ENCODE results near the gene C1orf159. TPM values are rescaled to one million over a fixed set of nuclear protein-coding genes. Genes with fewer than 3 reads are reported as not detected.

Gene C1orf159
- total RNA-seq, 3 donors from 2014 or later: 22.3 to 27.6 (median 26.8) TPM

- Mint-ChIP-seq H3K36me3 (ENCODE audit: insufficient read depth) (no peaks in the 10 kb centered on the region), H3K4me3 (no peak overlapping the region), H3K9me3 (no peaks in the 10 kb centered on the region), H3K27me3 (ENCODE audit: low read depth) (no peaks in the 10 kb centered on the region), H3K4me1 (ENCODE audit: low read depth) (peaks cover under 1% of the 10 kb centered on the region)
- no peak for ATAC-seq
- no peak for DNase-seq
Measured at GRCh38 chr1:1132042-1132950, 16.4 kb upstream of the C1orf159 start.

DNA sequence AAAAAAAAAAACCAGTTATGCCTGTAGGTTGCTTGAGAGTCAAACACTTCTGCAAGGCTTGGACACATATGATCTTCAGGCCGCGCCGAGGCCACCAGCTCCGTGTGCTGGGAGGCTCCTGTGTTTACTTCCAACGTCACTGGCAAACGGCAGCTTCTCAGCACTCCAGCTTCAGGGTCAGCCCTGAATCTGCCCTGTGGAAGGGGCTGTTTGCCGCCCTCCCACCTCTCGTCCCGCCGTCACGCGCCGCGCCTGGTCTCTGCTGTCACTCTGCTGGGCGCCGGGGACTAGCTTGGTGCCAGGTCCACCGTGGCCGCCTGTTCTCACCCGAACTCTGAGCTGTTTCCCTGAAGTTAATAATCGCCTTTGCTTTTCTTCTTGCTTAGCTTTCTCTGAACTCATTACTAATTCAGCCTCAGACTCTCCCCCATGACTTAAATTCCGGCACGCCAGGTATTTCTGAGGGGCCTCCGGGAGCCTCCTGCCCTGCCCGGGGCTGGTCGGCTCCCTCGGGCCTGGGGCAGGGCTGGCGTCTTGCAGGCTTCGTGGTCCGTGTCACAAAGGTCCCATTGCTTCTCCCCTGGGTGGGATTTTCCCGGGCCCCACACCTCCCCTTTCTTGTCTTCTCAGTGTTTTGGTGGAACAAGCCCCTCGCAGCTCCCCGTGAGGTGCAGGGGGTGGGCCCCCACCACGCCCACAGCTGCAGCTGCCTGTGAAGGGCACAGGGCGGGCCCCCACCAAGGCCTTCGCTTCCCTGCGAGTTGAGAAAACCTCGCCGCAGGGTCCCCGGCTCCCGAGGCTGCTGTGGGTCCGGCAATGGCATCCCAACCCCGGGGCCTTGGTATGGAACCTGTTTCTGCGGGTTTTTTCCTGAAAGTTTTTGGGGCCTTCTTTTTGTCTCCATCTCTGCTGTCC lies 14.6 kb upstream of the C1orf159 start:
- no peaks in the 10 kb centered on the region for H3K9me3 Mint-ChIP-seq
- H3K4me3 Mint-ChIP-seq: no peak overlapping the region
- no peaks in the 10 kb centered on the region for H3K4me1 Mint-ChIP-seq (ENCODE audit: low read depth)
- ATAC-seq (no peak), DNase-seq (no peak)
- no peaks in the 10 kb centered on the region for H3K36me3 Mint-ChIP-seq (ENCODE audit: insufficient read depth)
- no peaks in the 10 kb centered on the region for H3K27me3 Mint-ChIP-seq (ENCODE audit: low read depth)

GRCh38 chr1:1129381-1129821 lies 13.5 kb upstream of the C1orf159 start:
- Mint-ChIP-seq H3K27me3 (ENCODE audit: low read depth) (no peaks in the 10 kb centered on the region), H3K4me3 (no peak overlapping the region), H3K9me3 (no peaks in the 10 kb centered on the region), H3K36me3 (ENCODE audit: insufficient read depth) (no peaks in the 10 kb centered on the region), H3K4me1 (ENCODE audit: low read depth) (no peaks in the 10 kb centered on the region)
- DNase-seq: no peak
- ATAC-seq: no peak

DNA sequence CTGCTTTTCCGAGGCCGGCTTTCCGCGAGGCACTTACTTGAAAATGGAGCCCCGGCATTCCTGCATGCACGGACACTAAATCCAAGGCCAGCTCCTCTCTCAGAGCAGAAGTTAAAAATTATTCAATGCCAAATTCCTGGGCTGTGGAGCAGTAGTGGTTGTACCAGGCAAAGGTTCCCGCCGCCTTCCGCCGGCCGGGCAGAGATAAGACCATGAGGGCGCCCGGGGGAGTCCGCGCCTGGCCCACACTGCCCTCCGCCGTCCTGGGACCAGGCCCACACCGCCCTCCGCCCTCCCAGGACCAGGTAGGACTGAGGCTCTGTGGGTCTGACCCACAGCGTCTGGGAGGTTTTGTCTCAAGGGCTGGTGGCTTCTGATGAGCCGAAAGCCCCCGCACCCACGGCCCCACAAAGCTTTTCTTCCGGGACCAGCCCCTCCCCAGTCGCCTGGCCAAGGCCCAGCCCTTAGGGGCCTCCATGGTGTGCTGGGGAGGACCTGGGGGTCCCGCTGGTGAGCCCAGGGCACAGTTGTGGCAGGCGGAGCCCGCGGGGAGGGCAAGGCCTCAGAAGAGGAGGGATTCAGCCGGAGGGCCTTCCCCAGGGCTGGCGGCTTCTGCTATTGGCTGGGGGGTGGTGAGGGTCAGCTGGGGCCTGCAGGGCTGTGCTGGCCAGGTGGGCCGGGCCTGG lies 12.7 kb upstream of the C1orf159 start:
- Mint-ChIP-seq H3K9me3 (no peaks in the 10 kb centered on the region), H3K36me3 (ENCODE audit: insufficient read depth) (no peaks in the 10 kb centered on the region), H3K4me1 (ENCODE audit: low read depth) (peaks cover 3% of the 10 kb centered on the region), H3K4me3 (no peak overlapping the region), H3K27me3 (ENCODE audit: low read depth) (no peaks in the 10 kb centered on the region)
- no peak for DNase-seq
- no peak for ATAC-seq

DNA sequence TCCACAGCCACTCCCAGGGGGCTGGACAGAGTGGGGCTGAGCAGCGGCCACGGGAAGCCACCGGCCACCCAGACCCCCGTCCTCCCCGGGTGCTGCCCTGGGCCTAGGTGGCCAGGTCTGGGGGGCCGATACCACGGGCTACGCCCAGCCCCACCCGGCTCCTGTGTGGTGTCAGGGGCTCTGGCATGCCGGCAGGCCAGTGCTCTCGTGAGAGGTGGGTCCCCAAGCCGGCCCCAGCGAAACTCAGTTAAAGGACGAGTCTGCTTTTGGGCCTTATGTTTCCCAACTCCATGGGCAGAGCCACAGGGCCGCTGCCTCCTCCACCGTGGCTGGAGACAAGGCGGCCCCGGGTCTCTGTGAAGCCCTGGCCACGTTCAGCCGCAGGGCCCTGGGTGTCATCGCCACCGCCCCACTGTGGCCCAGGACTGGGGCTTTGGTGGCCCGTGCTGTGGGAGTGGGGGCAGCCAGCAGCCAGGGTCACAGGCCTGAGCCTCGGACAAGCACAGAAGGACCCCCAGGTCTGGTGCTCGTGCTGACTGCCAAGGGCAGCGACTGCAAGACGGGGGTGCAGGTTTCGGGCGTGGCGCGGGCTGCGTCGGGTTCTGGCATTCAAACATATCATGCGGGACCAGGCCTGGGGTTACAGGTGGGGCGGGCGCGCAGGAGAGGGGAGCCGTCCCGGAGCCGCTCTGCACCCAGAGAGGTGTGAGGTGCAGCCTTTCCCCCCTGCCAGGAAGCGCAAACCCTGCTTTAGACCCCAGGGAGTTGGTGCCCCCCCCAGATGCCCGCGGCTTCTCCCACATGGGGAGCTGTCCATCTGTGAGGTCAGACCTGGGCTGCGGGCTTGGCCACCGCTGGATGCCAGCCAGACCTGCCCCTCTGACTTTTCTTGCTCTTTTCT lies 11.9 kb upstream of the C1orf159 start:
- no peak overlapping the region for H3K4me3 Mint-ChIP-seq

GRCh38 chr1:1125945-1126344 lies 10.1 kb upstream of the C1orf159 start:
- no peaks in the 10 kb centered on the region for H3K27me3 Mint-ChIP-seq (ENCODE audit: low read depth)
- no peak for DNase-seq
- no peaks in the 10 kb centered on the region for H3K9me3 Mint-ChIP-seq
- H3K4me3 Mint-ChIP-seq: no peak overlapping the region
- H3K36me3 Mint-ChIP-seq (ENCODE audit: insufficient read depth): no peaks in the 10 kb centered on the region
- no peak for ATAC-seq
- peaks cover 5% of the 10 kb centered on the region for H3K4me1 Mint-ChIP-seq (ENCODE audit: low read depth)

More for the DNA sequence above, 11.9 kb upstream of the C1orf159 start:
- peaks cover 5% of the 10 kb centered on the region for H3K4me1 Mint-ChIP-seq (ENCODE audit: low read depth)
- no peaks in the 10 kb centered on the region for H3K27me3 Mint-ChIP-seq (ENCODE audit: low read depth)
- DNase-seq (no peak), ATAC-seq (no peak)
- H3K9me3 Mint-ChIP-seq: no peaks in the 10 kb centered on the region
- no peaks in the 10 kb centered on the region for H3K36me3 Mint-ChIP-seq (ENCODE audit: insufficient read depth)

GRCh38 chr1:1124786-1125642 lies 9.1 kb upstream of the C1orf159 start:
- Mint-ChIP-seq H3K27me3 (ENCODE audit: low read depth) (no peaks in the 10 kb centered on the region), H3K4me3 (no peak overlapping the region), H3K9me3 (no peaks in the 10 kb centered on the region), H3K4me1 (ENCODE audit: low read depth) (peaks cover 5% of the 10 kb centered on the region), H3K36me3 (ENCODE audit: insufficient read depth) (no peaks in the 10 kb centered on the region)
- ATAC-seq (no peak), DNase-seq (no peak)

- no peak for DNase-seq
- Mint-ChIP-seq H3K36me3 (ENCODE audit: insufficient read depth) (no peaks in the 10 kb centered on the region), H3K4me1 (ENCODE audit: low read depth) (peaks cover 5% of the 10 kb centered on the region), H3K27me3 (ENCODE audit: low read depth) (no peaks in the 10 kb centered on the region), H3K9me3 (no peaks in the 10 kb centered on the region), H3K4me3 (no peak overlapping the region)
- ATAC-seq: no peak
Measured at GRCh38 chr1:1124508-1124785, 8.6 kb upstream of the C1orf159 start.

DNA sequence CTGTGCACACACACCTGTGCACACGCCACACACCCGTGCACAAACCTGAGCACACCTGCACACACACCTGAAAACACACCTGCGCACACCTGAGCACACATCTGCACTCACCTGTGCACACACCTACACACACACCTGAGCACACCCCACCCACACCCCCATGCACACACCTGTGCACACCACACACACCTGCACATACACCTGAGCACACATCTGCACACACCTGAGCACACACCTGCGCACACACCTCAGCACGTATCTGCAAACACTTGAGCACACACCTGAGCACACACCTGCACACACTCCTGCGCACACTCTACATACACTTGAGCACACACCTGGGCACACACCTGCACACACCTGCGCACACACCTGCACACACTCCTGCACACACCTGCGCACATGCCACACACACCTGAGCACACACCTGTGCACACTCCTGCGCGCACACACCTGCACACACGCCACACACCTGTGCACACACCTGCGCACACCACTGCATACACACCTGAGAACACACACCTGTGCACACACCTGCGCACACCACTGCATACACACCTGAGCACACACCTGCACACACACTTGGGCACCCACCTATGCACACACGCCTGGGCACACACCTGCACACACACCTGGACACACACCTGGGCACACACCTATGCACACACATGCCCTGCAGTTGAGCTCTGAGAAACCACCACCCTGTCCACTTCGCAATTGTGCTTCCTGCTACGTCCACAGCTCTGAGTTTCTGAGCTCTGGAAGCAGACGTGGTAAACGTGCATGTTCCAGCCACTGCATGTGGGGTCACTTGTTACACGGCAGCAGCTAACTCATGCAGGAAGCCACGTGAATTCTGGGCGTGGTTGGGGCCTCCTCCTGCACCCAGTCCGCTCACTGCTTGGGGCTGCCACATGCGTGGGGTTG lies 8.0 kb upstream of the C1orf159 start:
- no peaks in the 10 kb centered on the region for H3K36me3 Mint-ChIP-seq (ENCODE audit: insufficient read depth)
- ATAC-seq: no peak
- peaks cover 4% of the 10 kb centered on the region for H3K27me3 Mint-ChIP-seq (ENCODE audit: low read depth)
- peaks cover 5% of the 10 kb centered on the region for H3K4me1 Mint-ChIP-seq (ENCODE audit: low read depth)
- H3K9me3 Mint-ChIP-seq: no peaks in the 10 kb centered on the region
- no peak overlapping the region for H3K4me3 Mint-ChIP-seq
- no peak for DNase-seq

GRCh38 chr1:1122981-1123480 lies 7.1 kb upstream of the C1orf159 start:
- H3K4me3 Mint-ChIP-seq: no peak overlapping the region
- peaks cover 5% of the 10 kb centered on the region for H3K4me1 Mint-ChIP-seq (ENCODE audit: low read depth)
- no peaks in the 10 kb centered on the region for H3K36me3 Mint-ChIP-seq (ENCODE audit: insufficient read depth)
- no peak for DNase-seq
- no peaks in the 10 kb centered on the region for H3K9me3 Mint-ChIP-seq
- no peak for ATAC-seq
- peaks cover 6% of the 10 kb centered on the region for H3K27me3 Mint-ChIP-seq (ENCODE audit: low read depth)

DNA sequence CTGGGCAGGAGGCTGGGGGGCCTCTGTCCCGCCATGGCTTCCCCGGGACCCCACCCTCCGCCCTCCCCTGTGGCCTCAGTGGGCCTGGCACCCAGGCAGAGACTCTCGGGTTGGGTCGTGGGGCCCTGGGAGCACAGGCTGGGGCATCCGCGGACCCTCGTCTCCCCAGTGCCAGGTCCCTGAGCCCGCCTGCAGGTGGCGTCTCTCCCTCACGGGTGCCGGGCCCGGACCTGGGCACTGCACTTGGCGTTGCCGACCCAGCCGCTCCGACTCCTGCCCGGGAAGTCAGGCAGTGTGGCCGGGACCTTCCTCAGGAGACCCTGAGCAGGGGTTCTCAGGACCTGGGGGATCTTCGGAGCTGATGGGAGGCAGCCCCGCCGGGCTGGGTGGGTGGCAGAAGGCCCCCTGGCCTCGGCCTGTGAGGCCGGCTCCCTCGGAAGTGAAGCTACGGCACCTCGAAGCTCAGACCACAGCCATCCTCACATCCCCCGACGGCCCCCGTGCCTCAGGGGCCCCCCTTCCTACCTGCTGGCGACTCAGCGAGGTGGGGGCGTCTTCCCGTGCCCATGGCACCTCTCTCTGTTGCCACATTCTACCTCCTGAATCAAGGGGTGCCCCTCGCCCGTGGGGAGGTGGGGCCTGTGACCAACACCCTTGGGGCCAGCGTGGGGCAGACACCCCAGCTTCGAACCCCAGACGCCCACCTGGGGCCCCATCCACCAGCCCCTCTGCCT lies 6.4 kb upstream of the C1orf159 start:
- Mint-ChIP-seq H3K4me3 (no peak overlapping the region), H3K9me3 (no peaks in the 10 kb centered on the region), H3K36me3 (ENCODE audit: insufficient read depth) (no peaks in the 10 kb centered on the region)

More for the DNA sequence above, 6.4 kb upstream of the C1orf159 start:
- DNase-seq: peak; percentile 88
- H3K27me3 Mint-ChIP-seq (ENCODE audit: low read depth): peaks cover 6% of the 10 kb centered on the region
- ATAC-seq: peak; percentile 97 to 98
- peaks cover 5% of the 10 kb centered on the region for H3K4me1 Mint-ChIP-seq (ENCODE audit: low read depth)
